ENCODE measurements around the gene DCST2.

- TF ChIP-seq POLR2A (IDR thresholded peaks at IDR 0.05) (no peak), EP300 (IDR thresholded peaks at IDR 0.05) (no peak)
- TF ChIP-seq, protein P1, sequence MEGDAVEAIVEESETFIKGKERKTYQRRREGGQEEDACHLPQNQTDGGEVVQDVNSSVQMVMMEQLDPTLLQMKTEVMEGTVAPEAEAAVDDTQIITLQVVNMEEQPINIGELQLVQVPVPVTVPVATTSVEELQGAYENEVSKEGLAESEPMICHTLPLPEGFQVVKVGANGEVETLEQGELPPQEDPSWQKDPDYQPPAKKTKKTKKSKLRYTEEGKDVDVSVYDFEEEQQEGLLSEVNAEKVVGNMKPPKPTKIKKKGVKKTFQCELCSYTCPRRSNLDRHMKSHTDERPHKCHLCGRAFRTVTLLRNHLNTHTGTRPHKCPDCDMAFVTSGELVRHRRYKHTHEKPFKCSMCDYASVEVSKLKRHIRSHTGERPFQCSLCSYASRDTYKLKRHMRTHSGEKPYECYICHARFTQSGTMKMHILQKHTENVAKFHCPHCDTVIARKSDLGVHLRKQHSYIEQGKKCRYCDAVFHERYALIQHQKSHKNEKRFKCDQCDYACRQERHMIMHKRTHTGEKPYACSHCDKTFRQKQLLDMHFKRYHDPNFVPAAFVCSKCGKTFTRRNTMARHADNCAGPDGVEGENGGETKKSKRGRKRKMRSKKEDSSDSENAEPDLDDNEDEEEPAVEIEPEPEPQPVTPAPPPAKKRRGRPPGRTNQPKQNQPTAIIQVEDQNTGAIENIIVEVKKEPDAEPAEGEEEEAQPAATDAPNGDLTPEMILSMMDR (IDR thresholded peaks at IDR 0.05): no peak
Observed at GRCh38 chr1:155083052-155083541, 49.5 kb upstream of the DCST2 start.
